Fibroblast of gingiva (primary cell): ENCODE results near the gene APLP2.
"Not testable (repeated sequence)": the region's sequence is repeated elsewhere in the genome, so short reads cannot be mapped to it uniquely, and the experiment has no call there.

Experiments used
- DNase-seq: peaks from one replicate; pipeline ENCODE4 v3.0.0-alpha.2; 2011; ENCODE audit warnings: low read depth

Gene APLP2

GRCh38 chr11:130091169-130091568 is 21.5 kb downstream of the APLP2 start:
- not testable (repeated sequence) for DNase-seq

- DNase-seq: no peak
These were observed 23.0 kb downstream of the APLP2 start for GRCh38 chr11:130092661-130093060.

- no peak for DNase-seq
These were observed 24.9 kb downstream of the APLP2 start for GRCh38 chr11:130094614-130095013.

- no peak for DNase-seq
These were observed 25.6 kb downstream of the APLP2 start for GRCh38 chr11:130095326-130095725.

GRCh38 chr11:130096042-130096441 is 26.3 kb downstream of the APLP2 start:
- DNase-seq: no peak

- no peak for DNase-seq
These were observed 27.1 kb downstream of the APLP2 start for GRCh38 chr11:130096823-130097222.

- DNase-seq: no peak
These were observed 27.6 kb downstream of the APLP2 start for GRCh38 chr11:130097285-130097684.

GRCh38 chr11:130099356-130099755 is 29.7 kb downstream of the APLP2 start:
- no peak for DNase-seq

- no peak for DNase-seq
These were observed 30.8 kb downstream of the APLP2 start for GRCh38 chr11:130100381-130101095.

- peak; percentile 24 for DNase-seq
These were observed 32.0 kb downstream of the APLP2 start for GRCh38 chr11:130101661-130102060.

- peak; percentile 49 for DNase-seq
These were observed 32.9 kb downstream of the APLP2 start for GRCh38 chr11:130102301-130103249.

GRCh38 chr11:130103296-130103814 is 33.7 kb downstream of the APLP2 start:
- DNase-seq: peak; percentile 95

GRCh38 chr11:130106381-130106780 is 36.7 kb downstream of the APLP2 start:
- no peak for DNase-seq

GRCh38 chr11:130108671-130109070 is 39.0 kb downstream of the APLP2 start:
- not testable (repeated sequence) for DNase-seq

- no peak for DNase-seq
These were observed 39.7 kb downstream of the APLP2 start for GRCh38 chr11:130109386-130109785.

- DNase-seq: no peak
These were observed 40.8 kb downstream of the APLP2 start for GRCh38 chr11:130110339-130111108.

GRCh38 chr11:130112071-130112830 is 42.6 kb downstream of the APLP2 start:
- DNase-seq: no peak

GRCh38 chr11:130114281-130114680 is 44.6 kb downstream of the APLP2 start:
- DNase-seq: no peak

GRCh38 chr11:130114726-130115125 is 45.0 kb downstream of the APLP2 start:
- DNase-seq: no peak

- peak; percentile 32 for DNase-seq
These were observed 45.5 kb downstream of the APLP2 start for GRCh38 chr11:130115218-130115617.

- no peak for DNase-seq
These were observed 48.5 kb downstream of the APLP2 start for GRCh38 chr11:130118165-130118564.
